ENCODE results near the gene FLNC.

FLNC gene

GRCh38 chr7:128893251-128894100 is 63.3 kb downstream of the FLNC start:
- no peak for DNase-seq (ENCODE audit: low spot score)

DNA sequence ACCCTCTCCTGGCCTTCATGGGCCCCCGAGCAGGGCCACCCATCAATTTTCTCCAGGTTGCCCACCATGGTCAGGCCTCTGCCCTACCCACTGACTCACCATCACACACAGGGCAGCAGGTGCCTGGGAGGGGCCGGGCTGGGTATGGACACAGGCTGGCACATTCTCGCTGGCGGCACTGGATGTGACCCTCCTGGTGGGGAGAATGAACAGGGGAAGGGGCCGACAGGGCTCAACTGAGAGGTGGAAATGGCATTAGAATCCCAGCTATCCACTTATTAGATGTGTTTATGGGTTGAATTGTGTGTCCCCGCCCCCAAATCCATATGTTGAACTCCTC is 63.9 kb downstream of the FLNC start:
- no peak for DNase-seq (ENCODE audit: low spot score)

DNA sequence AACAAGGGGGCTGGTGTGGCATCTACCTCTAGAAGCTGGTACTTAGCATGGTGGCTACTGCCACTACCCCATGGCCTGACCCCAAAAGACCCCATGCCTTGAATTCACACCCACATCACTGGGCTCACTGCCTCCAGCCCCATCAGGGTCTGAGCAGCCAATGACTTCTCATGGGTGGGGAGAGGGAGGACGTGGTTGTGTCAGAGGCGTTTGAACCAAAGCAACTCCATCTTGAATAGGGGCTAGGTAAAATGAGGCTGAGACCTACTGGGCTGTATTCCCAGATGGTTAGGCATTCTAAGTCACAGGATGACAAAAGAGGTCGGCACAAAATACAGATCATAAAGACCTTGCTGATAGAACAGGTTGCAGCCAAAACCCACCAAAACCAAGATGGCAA is 65.1 kb downstream of the FLNC start:
- DNase-seq (ENCODE audit: low spot score), result no peak

DNA sequence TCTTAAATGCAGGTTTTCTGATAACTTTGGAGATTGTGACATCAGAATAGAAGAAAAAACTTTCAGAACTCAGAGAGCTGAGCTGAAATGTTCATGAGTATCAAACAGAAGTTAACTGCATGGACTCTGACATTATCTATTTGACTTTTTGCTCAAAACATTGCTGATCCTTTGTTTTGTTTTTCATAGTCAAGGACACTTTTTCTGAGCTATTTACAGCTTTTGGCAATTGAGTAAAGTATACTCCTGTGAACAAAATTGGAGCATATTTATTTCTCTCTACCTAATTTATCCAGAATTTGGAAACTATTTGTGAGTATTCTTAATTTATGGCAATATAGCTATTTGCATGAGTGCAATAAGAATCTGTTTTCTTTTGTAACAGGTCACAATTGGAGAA is 69.2 kb downstream of the FLNC start:
- DNase-seq (ENCODE audit: low spot score), result no peak

DNA sequence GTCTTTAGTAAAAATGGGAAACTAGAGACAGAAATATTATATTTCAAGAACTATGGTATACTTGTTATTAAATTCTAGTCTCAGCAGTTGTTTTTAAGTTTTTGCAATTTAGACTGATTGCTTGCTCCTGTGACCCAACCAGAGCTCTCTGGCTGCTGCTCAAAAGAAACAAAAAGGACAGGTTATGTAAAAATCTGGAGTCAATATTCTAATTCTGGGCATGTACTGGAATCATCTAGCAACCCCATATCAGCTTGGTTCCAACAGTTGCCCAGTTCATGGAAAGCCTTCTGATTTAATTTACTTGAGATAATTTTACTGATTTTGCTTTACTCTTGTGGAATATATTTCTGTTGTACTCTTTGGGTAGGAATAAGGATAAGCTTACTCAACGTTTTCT is 70.0 kb downstream of the FLNC start:
- DNase-seq (ENCODE audit: low spot score), result no peak

DNA sequence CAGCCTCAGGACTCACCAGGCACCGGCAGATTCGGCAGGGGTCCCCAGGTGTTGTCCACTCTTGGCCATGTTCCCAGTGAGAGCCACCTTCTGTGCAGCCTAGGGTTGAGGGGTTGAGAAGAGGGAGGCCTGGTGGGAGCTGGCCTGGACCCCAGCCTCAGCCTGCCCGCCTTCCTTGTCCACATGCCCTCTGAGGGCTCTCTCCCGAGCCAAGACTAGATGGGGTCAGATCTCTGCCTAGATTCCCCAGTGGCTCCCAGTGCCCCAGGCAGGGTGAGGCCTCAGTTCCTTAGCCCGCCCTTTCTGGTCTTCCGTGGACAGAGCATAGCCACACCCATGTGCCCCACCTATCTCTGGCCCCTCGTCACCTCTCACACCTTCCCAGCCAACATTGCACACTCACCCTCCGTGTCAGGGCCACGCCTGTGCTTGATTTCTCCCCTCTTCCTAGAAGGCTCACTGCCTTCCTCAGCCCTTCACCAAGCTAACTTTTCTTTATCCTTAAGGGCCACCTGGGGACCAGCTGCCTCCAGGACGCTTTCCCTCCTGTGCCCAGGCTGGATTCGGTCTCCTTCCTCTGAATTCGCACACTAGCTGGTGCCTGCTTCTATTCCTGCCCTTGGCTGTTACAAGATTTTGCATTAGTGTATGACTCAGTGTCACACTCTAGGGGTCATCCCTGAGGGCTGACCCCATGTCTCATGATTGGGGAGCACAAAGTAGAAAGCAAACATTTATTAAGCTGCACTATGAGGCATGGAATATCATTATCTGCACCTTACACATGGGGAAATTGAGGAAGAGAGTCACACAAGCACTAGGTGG is 72.8 kb downstream of the FLNC start:
- DNase-seq (ENCODE audit: low spot score), result no peak

GRCh38 chr7:128903621-128904361 is 73.6 kb downstream of the FLNC start:
- DNase-seq (ENCODE audit: low spot score), result no peak

GRCh38 chr7:128904381-128905197 is 74.4 kb downstream of the FLNC start:
- peak; percentile 63 for DNase-seq (ENCODE audit: low spot score)

GRCh38 chr7:128906001-128906765 is 76.0 kb downstream of the FLNC start:
- DNase-seq (ENCODE audit: low spot score), result no peak

DNA sequence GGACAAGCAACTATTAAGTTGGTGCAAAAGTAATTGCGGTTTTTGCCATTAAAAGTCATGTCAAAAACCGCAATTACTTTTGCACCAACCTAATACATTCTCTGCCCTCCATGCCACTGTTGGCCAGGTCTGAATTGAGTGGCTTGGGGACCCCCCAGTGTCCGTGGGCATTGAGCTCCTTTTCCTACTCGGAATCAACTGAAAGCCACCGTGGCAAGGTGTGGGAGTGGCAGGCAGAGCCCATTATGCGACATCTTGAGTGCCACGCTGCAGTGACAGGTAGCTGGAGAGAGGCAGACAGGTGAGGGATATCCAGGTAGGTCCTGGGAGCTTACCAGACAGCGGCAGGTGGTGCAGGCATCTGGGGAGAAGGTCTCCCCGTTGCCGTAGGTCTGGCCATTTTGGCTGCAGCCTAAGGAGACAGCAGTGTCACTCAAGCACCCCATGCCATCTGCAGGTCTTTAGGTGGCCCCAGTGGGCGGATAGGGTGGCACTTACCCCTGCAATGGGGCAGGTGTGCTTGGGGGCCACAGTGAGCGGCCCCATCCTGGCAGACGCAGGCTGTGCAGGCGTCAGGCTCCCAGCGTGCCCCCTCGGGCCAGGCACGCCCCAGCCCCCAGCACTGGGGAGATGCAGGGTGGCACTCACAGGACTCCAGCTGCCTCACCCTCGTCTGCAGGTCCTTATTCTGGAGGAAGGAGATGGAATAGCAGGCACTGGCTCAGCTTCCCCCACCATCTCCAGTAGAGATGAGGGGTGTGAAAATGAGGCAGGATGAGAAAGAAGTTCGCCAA is 76.8 kb downstream of the FLNC start:
- DNase-seq (ENCODE audit: low spot score), result no peak

Data from Ammon's horn (tissue), 1 donor.